WTC11 (cell line): ENCODE results near the gene BMPR2.

Experiments used
- ARID4B ChIP-seq: sonication (generic); formaldehyde crosslinking; IDR thresholded peaks from 2 replicates; pipeline ENCODE4 v1.8.0; 2023; ENCODE audit warnings: missing genetic modification reagents, mild to moderate bottlenecking, borderline replicate concordance
- CTCF ChIP-seq: fragments of 200-600 bp; IDR thresholded peaks from 2 replicates; pipeline ENCODE4 v1.8.0; 2022; ENCODE audit warnings: antibody characterized with exemption
- E2F4 ChIP-seq: sonication (generic); formaldehyde crosslinking; IDR thresholded peaks from 2 replicates; pipeline ENCODE4 v1.8.1; 2022; ENCODE audit warnings: low read depth, mild to moderate bottlenecking, moderate library complexity, missing genetic modification reagents, borderline replicate concordance
- FOXJ3 ChIP-seq: sonication (generic); formaldehyde crosslinking; IDR thresholded peaks from 2 replicates; pipeline ENCODE4 v1.9.0; 2021; ENCODE audit warnings: missing genetic modification reagents, mild to moderate bottlenecking, borderline replicate concordance
- MYBL2 ChIP-seq: sonication (generic); formaldehyde crosslinking; IDR thresholded peaks from 2 replicates; pipeline ENCODE4 v1.8.1; 2023; ENCODE audit warnings: mild to moderate bottlenecking, moderate library complexity, missing genetic modification reagents
- NFYB ChIP-seq: sonication (generic); formaldehyde crosslinking; conservative IDR thresholded peaks from 2 replicates; pipeline ENCODE4 v1.8.0; 2022; ENCODE audit warnings: low read depth, missing genetic modification reagents
- USF2 ChIP-seq: sonication (generic); formaldehyde crosslinking; IDR thresholded peaks from 2 replicates; pipeline ENCODE4 v1.8.1; 2023; ENCODE audit warnings: mild to moderate bottlenecking, missing genetic modification reagents, moderate library complexity
- ZNF416 ChIP-seq: fragments of 250-450 bp; sonication (Bioruptor Pico); IDR thresholded peaks from 2 replicates; pipeline ENCODE4 v1.9.0; 2021; ENCODE audit warnings: mild to moderate bottlenecking, inconsistent platforms
- TF ChIP-seq, protein P1 (sequence below): sonication (generic); formaldehyde crosslinking; IDR thresholded peaks from 2 replicates; pipeline ENCODE4 v1.8.0; 2022; ENCODE audit warnings: mild to moderate bottlenecking, missing genetic modification reagents

GRCh38 chr2:202339071-202339870, 36.9 kb upstream of the BMPR2 start:
- no peak for TF ChIP-seq CTCF
- no peak for TF ChIP-seq USF2 (CRISPR knock-in tag)
- TF ChIP-seq, protein P1, sequence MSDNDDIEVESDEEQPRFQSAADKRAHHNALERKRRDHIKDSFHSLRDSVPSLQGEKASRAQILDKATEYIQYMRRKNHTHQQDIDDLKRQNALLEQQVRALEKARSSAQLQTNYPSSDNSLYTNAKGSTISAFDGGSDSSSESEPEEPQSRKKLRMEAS (CRISPR knock-in tag) = no peak
- no peak for TF ChIP-seq FOXJ3
- no peak for TF ChIP-seq MYBL2 (CRISPR knock-in tag)
- no peak for TF ChIP-seq ZNF416 (CRISPR knock-in tag)
- no peak for TF ChIP-seq NFYB
- TF ChIP-seq ARID4B (CRISPR knock-in tag) = no peak
- TF ChIP-seq E2F4 (CRISPR knock-in tag) = no peak
